LNCaP clone FGC (cell line): ENCODE results near the gene SCAP.

Source experiments
- DNase-seq: peaks from one replicate; pipeline ENCODE4 v3.0.0-alpha.2; 2011; ENCODE audit warnings: low read depth
- H3K4me3 ChIP-seq: 2 replicates; pipeline ENCODE4 v1.5.1; 2011; ENCODE audit warnings: mild to moderate bottlenecking, low read depth, low read length, control low read depth
- TF ChIP-seq, protein P1 (sequence below): IDR thresholded peaks from 2 replicates; pipeline ENCODE4 v1.5.1; 2012; ENCODE audit warnings: mild to moderate bottlenecking; ENCODE audit not compliant: control insufficient read depth, insufficient read depth; ENCODE audit errors: extremely low read depth

Gene SCAP

DNA sequence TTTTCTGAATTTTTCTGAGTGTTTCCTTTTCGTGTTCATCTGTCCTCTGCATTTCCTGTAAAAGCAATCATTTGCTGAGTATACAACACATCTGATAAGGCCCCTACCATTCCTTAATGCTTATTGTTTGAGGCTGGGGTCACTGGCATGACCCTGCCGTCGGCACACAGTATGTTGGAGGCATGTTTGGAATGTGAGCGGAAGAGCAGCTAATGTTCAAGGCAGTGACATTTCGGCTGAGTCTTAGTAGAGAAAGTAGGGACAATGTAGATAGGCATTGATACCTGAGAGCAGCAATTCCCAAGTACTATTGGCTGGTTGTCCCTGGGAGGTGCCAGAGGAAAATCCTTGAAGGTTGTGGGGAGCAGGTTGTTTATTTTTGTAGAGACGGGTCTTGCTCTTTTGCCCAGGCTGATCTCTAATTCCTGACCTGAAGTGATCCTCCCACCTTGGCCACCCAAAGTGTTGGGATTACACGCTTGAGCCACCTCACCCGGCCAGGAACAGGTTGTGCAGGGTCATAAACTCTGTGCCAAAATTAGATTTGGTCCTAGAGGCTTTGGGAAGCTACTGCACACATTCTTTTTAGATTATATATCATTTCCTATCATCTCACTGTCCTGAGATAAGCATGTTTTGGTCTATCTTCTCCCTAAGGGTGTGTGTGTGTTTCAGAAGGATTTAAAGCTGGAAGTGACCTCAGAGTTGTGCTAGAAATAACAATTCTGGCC, 81.4 kb downstream of the SCAP start:
- TF ChIP-seq, protein P1, sequence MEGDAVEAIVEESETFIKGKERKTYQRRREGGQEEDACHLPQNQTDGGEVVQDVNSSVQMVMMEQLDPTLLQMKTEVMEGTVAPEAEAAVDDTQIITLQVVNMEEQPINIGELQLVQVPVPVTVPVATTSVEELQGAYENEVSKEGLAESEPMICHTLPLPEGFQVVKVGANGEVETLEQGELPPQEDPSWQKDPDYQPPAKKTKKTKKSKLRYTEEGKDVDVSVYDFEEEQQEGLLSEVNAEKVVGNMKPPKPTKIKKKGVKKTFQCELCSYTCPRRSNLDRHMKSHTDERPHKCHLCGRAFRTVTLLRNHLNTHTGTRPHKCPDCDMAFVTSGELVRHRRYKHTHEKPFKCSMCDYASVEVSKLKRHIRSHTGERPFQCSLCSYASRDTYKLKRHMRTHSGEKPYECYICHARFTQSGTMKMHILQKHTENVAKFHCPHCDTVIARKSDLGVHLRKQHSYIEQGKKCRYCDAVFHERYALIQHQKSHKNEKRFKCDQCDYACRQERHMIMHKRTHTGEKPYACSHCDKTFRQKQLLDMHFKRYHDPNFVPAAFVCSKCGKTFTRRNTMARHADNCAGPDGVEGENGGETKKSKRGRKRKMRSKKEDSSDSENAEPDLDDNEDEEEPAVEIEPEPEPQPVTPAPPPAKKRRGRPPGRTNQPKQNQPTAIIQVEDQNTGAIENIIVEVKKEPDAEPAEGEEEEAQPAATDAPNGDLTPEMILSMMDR = no peak
- DNase-seq = peak; percentile 80
- peak overlapping the region; percentile 2; the same call in 1 of the 2 replicates for H3K4me3 ChIP-seq

- TF ChIP-seq, protein P1 = no peak
- no peak overlapping the region for H3K4me3 ChIP-seq
- no peak for DNase-seq
Observed at GRCh38 chr3:47392933-47393332, 82.8 kb downstream of the SCAP start.

DNA sequence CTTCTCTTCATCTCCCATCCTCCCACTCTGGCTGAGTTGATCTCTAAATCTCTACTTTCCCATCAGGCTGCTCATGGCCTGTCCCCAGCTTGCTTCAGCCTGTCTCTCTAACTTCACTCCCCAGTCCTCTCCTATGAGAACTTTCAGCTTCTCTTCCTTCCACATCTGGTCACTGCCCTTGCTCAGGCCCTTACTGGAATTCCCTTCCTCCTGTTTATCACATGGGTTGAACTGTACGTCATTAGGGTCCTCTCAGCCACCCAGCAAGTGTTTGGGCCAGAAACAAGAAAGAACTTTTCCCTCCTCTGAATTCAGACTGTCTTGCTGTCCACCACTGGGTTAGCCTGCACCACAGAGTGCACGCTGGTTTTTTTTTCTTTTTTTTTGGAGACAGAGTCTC, 89.9 kb downstream of the SCAP start:
- no peak for DNase-seq
- TF ChIP-seq, protein P1 = no peak
- no peak overlapping the region for H3K4me3 ChIP-seq

GRCh38 chr3:47385007-47385406, 90.7 kb downstream of the SCAP start:
- TF ChIP-seq, protein P1 = no peak
- DNase-seq = no peak
- H3K4me3 ChIP-seq = no peak overlapping the region

- H3K4me3 ChIP-seq = no peak overlapping the region
- TF ChIP-seq, protein P1 = no peak
- no peak for DNase-seq
Observed at GRCh38 chr3:47384425-47384824, 91.3 kb downstream of the SCAP start.

- TF ChIP-seq, protein P1 = no peak
- no peak for DNase-seq
- peak overlapping the region; percentile 98 for H3K4me3 ChIP-seq
Observed at GRCh38 chr3:47381317-47382157, 94.2 kb downstream of the SCAP start.
